Fibroblast of the aortic adventitia (primary cell): Measurements from ENCODE around the gene C7orf25. TPM values are rescaled to one million over a fixed set of nuclear protein-coding genes. Genes with fewer than 3 reads are reported as not detected.

Experiments
- DNase-seq: peaks from one replicate; pipeline ENCODE4 v3.0.0-alpha.2; 2010; ENCODE audit warnings: low read depth
- H3K4me3 ChIP-seq: 2 replicates; pipeline ENCODE4 v1.5.1; 2011; ENCODE audit warnings: low read depth, mild to moderate bottlenecking, control low read depth, low read length, moderate library complexity
- CTCF ChIP-seq: IDR thresholded peaks from 2 replicates; pipeline ENCODE4 v1.5.1; 2011; ENCODE audit warnings: mild to moderate bottlenecking, low read length, control low read depth, inconsistent platforms; ENCODE audit not compliant: insufficient read depth
- total RNA-seq: library from RNA; depleted of rRNA; stranded (reverse); fragments of >200 nt; gene quantifications from 2 replicates; pipeline ENCODE4 v1.2.3, GENCODE V29; 2012; ENCODE audit warnings: low replicate concordance

The C7orf25 gene
- total RNA-seq, 1 donor: 10.8 TPM

DNA sequence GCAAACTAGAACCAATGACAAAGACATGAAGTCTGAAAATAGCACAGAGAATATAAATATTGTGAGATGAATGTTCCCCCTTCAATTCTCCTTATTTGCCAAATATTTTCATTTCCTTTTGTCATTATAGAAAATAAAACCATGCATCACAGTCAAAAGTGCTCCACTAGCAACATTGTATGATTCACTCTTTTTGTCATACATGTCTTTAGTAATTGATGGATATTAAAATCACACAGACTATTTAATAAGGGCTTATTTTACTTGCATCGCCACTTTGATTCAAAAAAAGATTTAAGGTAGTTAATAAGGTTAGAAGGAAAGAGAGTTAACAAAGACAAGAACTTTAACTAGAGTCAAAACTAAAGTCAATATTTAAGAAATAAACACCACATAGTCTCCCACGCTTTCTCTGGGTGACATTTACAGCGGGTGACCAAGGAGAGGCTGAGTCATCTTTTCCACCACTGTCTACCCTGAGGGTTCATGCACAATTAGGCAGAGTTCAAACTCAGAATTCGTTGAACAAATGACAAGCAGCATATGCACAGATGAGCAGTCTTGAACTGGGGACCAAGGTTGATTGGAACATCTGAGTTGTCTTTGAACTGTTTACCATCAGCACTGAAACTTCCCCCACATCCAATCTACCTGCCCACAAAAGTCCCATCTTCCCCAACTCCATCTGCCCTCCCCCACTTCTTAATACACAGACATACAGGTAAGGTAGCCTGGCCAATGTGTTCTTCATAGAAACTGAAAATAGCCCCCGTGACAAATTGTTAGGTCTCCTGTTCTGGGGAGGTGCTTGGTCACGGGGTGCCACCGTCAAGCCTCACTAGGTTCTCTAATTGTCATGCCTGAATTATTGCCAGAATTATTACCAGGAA is 42.5 kb downstream of the C7orf25 start:
- DNase-seq: no peak
- no peak for TF ChIP-seq CTCF
- no peak overlapping the region for H3K4me3 ChIP-seq

- no peak for TF ChIP-seq CTCF
- DNase-seq: no peak
- no peak overlapping the region for H3K4me3 ChIP-seq
Measured at GRCh38 chr7:42868480-42868879, 43.4 kb downstream of the C7orf25 start.

Other genes with a start within 250 kb of the C7orf25 start
- gene PSMA2, start 20.1 kb upstream of the C7orf25 start, total RNA-seq: 121 and 133 TPM in 2 replicates
- gene MRPL32, start 20.3 kb upstream of the C7orf25 start, total RNA-seq: 28.4 and 53.1 TPM in 2 replicates
- gene HECW1, start 200.6 kb upstream of the C7orf25 start, total RNA-seq: 0.82 and 3.6 TPM in 2 replicates